Lower lobe of right lung (tissue), 2 donors: ENCODE results near the gene ZNF652. TPM values are rescaled to one million over a fixed set of nuclear protein-coding genes. Genes with fewer than 3 reads are reported as not detected.

Experiments
- ATAC-seq, 2 donors: fragments of 200-7000 bp; cut with Tn5 transposase; one replicate each; pipeline ENCODE4 v1.9.1; 2020 to 2022; ENCODE audit warnings: mild to moderate bottlenecking in 2 of 2, moderate library complexity in 2 of 2
- DNase-seq: peaks from one replicate; pipeline ENCODE4 v3.0.0-alpha.2; 2020
- H3K27ac ChIP-seq: fragments of 200-600 bp; one replicate; pipeline ENCODE4 v1.8.0; 2022
- H3K27me3 ChIP-seq: fragments of 200-600 bp; one replicate; pipeline ENCODE4 v1.8.0; 2022; ENCODE audit warnings: low read depth
- H3K36me3 ChIP-seq: fragments of 200-600 bp; one replicate; pipeline ENCODE4 v1.8.0; 2022; ENCODE audit warnings: mild to moderate bottlenecking
- H3K4me1 ChIP-seq: fragments of 200-600 bp; one replicate; pipeline ENCODE4 v1.8.0; 2022
- H3K4me3 ChIP-seq: fragments of 200-600 bp; one replicate; pipeline ENCODE4 v1.8.0; 2022; ENCODE audit warnings: mild to moderate bottlenecking
- H3K9me3 ChIP-seq: fragments of 200-600 bp; one replicate; pipeline ENCODE4 v1.8.0; 2022
- intact Hi-C: fragments of 100-400 bp; cut with DNase I; formaldehyde crosslinking; loops from one replicate; pipeline ENCODE4 v1.11.0; 2022
- microRNA-seq: library from miRNA; unstranded; fragments of <30 nt; microRNA quantifications from one replicate; pipeline ENCODE4 v1.2.0, GENCODE V29; 2020; ENCODE audit warnings: borderline number of aligned reads
- total RNA-seq: library from RNA; stranded (reverse); fragmentation: NEBNext Ultra II Directional; extraction: Animal tissue kit (Norgen Biotek cat#: 25700); gene quantifications from one replicate; pipeline ENCODE4 v1.2.1, GENCODE V29; 2021
- TF ChIP-seq, protein P1 (sequence below): fragments of 200-600 bp; IDR thresholded peaks from one replicate; pipeline ENCODE4 v1.8.0; 2022; ENCODE audit warnings: antibody characterized with exemption, mild to moderate bottlenecking
- donor health status: DM: no; HTN: yes; CAD: no; lungs with severe emphysema.

The ZNF652 gene
- total RNA-seq, 1 donor from 2014 or later: 49.0 TPM

- Histone ChIP-seq H3K36me3 (no peaks in the 10 kb centered on the region), H3K4me3 (no peak overlapping the region), H3K4me1 (no peaks in the 10 kb centered on the region), H3K9me3 (no peaks in the 10 kb centered on the region), H3K27me3 (peaks cover 7% of the 10 kb centered on the region), H3K27ac (no peak overlapping the region)
- ATAC-seq (no peak), DNase-seq (peak; percentile 53)
- intact Hi-C loops: no loop called here
- TF ChIP-seq, protein P1, sequence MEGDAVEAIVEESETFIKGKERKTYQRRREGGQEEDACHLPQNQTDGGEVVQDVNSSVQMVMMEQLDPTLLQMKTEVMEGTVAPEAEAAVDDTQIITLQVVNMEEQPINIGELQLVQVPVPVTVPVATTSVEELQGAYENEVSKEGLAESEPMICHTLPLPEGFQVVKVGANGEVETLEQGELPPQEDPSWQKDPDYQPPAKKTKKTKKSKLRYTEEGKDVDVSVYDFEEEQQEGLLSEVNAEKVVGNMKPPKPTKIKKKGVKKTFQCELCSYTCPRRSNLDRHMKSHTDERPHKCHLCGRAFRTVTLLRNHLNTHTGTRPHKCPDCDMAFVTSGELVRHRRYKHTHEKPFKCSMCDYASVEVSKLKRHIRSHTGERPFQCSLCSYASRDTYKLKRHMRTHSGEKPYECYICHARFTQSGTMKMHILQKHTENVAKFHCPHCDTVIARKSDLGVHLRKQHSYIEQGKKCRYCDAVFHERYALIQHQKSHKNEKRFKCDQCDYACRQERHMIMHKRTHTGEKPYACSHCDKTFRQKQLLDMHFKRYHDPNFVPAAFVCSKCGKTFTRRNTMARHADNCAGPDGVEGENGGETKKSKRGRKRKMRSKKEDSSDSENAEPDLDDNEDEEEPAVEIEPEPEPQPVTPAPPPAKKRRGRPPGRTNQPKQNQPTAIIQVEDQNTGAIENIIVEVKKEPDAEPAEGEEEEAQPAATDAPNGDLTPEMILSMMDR: no peak
Measured at GRCh38 chr17:49249292-49249794, 112.7 kb downstream of the ZNF652 start.

DNA sequence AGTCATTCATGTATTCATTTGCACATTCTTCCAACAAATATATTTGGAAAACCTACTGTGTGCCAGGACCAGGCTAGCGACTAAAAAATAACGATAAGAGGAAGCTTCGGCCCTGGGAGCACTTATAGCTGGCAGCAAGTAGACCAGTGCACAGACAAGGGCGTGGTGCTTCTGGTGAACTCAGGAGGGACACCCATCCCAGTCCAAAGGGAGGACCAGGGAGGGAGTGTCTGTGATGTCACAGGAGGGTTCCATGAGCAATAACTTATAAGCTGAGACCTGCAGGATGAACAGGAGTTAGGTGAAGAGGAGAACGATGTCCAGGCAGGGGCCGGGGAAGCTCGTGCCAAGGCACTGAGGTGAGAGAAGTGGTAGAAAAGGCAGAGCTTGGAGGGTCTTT is 114.1 kb downstream of the ZNF652 start:
- H3K36me3 ChIP-seq: no peaks in the 10 kb centered on the region
- no peak overlapping the region for H3K4me3 ChIP-seq
- H3K27me3 ChIP-seq: peaks cover 7% of the 10 kb centered on the region
- no peaks in the 10 kb centered on the region for H3K4me1 ChIP-seq
- H3K9me3 ChIP-seq: no peaks in the 10 kb centered on the region
- intact Hi-C loops: no loop called here
- TF ChIP-seq, protein P1: no peak
- H3K27ac ChIP-seq: no peak overlapping the region
- no peak for DNase-seq
- no peak for ATAC-seq

DNA sequence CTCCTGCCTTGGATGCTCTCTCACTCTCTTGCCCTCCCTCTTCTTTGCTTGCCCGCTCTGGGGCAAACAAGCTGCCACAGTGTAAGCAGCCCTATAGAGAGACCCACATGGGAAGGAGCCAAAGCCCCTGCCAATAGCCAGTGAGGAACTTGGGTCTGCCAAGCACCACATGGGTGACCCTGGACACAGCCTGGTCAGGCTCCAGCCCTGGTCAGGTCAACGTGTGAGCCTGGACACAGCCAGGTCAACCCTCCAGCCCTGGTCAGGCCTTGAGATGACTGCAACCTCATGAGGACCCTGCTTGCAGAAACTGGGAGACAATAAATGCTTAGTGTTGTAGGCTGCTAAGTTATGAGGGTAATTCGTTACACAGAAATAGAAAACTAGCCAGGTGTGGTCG is 117.2 kb downstream of the ZNF652 start:
- Histone ChIP-seq H3K4me3 (no peak overlapping the region), H3K27ac (no peak overlapping the region), H3K9me3 (no peaks in the 10 kb centered on the region), H3K4me1 (no peaks in the 10 kb centered on the region), H3K36me3 (no peaks in the 10 kb centered on the region), H3K27me3 (peaks cover 7% of the 10 kb centered on the region)
- TF ChIP-seq, protein P1: no peak
- no peak for DNase-seq
- ATAC-seq: no peak
- intact Hi-C loops: no loop called here

Small RNA genes within 50 kb of the gene (microRNA-seq; reads per million reads assigned to microRNA genes)
- gene MIR6129: not detected

Other genes with a start within 250 kb of the ZNF652 start
- gene B4GALNT2, start 229.5 kb downstream of the ZNF652 start, total RNA-seq: 0.15 TPM
- gene GNGT2, start 151.7 kb downstream of the ZNF652 start, total RNA-seq: 21.1 TPM
- 46.8 TPM for gene ABI3, start 151.5 kb downstream of the ZNF652 start, total RNA-seq
- gene PHOSPHO1, start 131.5 kb downstream of the ZNF652 start, total RNA-seq: 1.9 TPM
- gene PHB1, start 52.6 kb upstream of the ZNF652 start, total RNA-seq: 113 TPM
- 2.3 TPM for gene NGFR, start 133.0 kb upstream of the ZNF652 start, total RNA-seq
- 4.5 TPM for gene NXPH3, start 213.6 kb upstream of the ZNF652 start, total RNA-seq